CD4-positive, alpha-beta T cell (primary cell): ENCODE results near the gene OR1E2. TPM values are rescaled to one million over a fixed set of nuclear protein-coding genes. Genes with fewer than 3 reads are reported as not detected.

Experiments
- ATAC-seq: fragments of 200-7000 bp; cut with Tn5 transposase; one replicate; pipeline ENCODE4 v1.10.0; 2022; ENCODE audit warnings: mild to moderate bottlenecking; ENCODE audit not compliant: poor library complexity
- CTCF ChIA-PET: fragments of 350-600 bp; sonication (Branson Sonifier 250); formaldehyde crosslinking; loops from one replicate; lab custom pipeline; 2021; ENCODE audit warnings: antibody characterized with exemption, inconsistent platforms; lab: Charles Lee
- POLR2A ChIA-PET: fragments of 350-600 bp; sonication (Branson Sonifier 250); formaldehyde crosslinking; loops from one replicate; lab custom pipeline; 2021; ENCODE audit warnings: antibody characterized with exemption, inconsistent platforms; lab: Charles Lee
- DNase-seq, 14 experiments: peaks; one replicate each; pipeline ENCODE4 v3.0.0-alpha.2; 2013 to 2020; ENCODE audit warnings: mixed read lengths in 2 of 14
- H3K27ac ChIP-seq, 2 donors: one replicate each; pipeline versions ENCODE4 v1.5.1 to v1.7.0; 2013; ENCODE audit warnings: low read length in 2 of 2, low read depth in 1 of 2, mild to moderate bottlenecking in 1 of 2
- H3K27me3 ChIP-seq, 2 experiments: 1 replicate in 1 of 2; 2 replicates in 1 of 2; pipeline versions ENCODE4 v1.6.1 to v1.7.0; 2013; ENCODE audit warnings: low read length in 2 of 2, control low read depth in 1 of 2, mild to moderate bottlenecking in 1 of 2, moderate library complexity in 1 of 2; ENCODE audit not compliant: insufficient read depth in 2 of 2, control insufficient read depth in 1 of 2
- H3K36me3 ChIP-seq: one replicate; pipeline ENCODE4 v1.6.1; 2013; ENCODE audit warnings: low read length, control low read depth; ENCODE audit not compliant: insufficient read depth
- H3K4me1 ChIP-seq: one replicate; pipeline ENCODE4 v1.6.1; 2013; ENCODE audit warnings: low read length, control low read depth; ENCODE audit not compliant: insufficient read depth
- H3K4me3 ChIP-seq: one replicate; pipeline ENCODE4 v1.5.1; 2013; ENCODE audit warnings: mild to moderate bottlenecking, low read length, moderate library complexity
- H3K9me3 ChIP-seq, 2 experiments: 1 replicate in 1 of 2; 2 replicates in 1 of 2; pipeline versions ENCODE4 v1.6.1 to v1.7.0; 2013; ENCODE audit warnings: low read length in 2 of 2, mild to moderate bottlenecking in 2 of 2, control low read depth in 1 of 2, moderate library complexity in 1 of 2; ENCODE audit not compliant: control insufficient read depth in 1 of 2, insufficient read depth in 1 of 2
- H3K27ac Mint-ChIP-seq: one replicate; pipeline ENCODE4 v1.8.0; 2020; ENCODE audit warnings: mixed read lengths
- H3K27me3 Mint-ChIP-seq: one replicate; pipeline ENCODE4 v1.8.0; 2021; ENCODE audit warnings: mixed read lengths
- H3K36me3 Mint-ChIP-seq: one replicate; pipeline ENCODE4 v1.8.0; 2021; ENCODE audit warnings: low read depth, mixed read lengths
- H3K4me1 Mint-ChIP-seq: one replicate; pipeline ENCODE4 v1.8.0; 2021; ENCODE audit warnings: low read depth, mixed read lengths
- H3K4me3 Mint-ChIP-seq: one replicate; pipeline ENCODE4 v1.8.0; 2020; ENCODE audit warnings: mild to moderate bottlenecking, mixed read lengths
- H3K9me3 Mint-ChIP-seq: one replicate; pipeline ENCODE4 v1.8.0; 2020; ENCODE audit warnings: mixed read lengths
- intact Hi-C, 2 experiments: fragments of 100-400 bp; cut with DNase I in 1 of 2; cut with micrococcal nuclease in 1 of 2; formaldehyde crosslinking; loops; one replicate each; pipeline versions ENCODE4 v1.15.1 to v1.9.0; 2023 to 2025; cut with DNase I, micrococcal nuclease
- total RNA-seq, 174 experiments: library from RNA in 2 of 174; stranded (reverse) in 2 of 174; gene quantifications; one replicate each; pipeline ENCODE4 v1.2.3 and lab custom pipeline; 2021 to 2026
- TF ChIP-seq, protein P1 (sequence below): fragments of 200-600 bp; IDR thresholded peaks from one replicate; pipeline ENCODE4 v1.8.0; 2022; ENCODE audit warnings: antibody characterized with exemption, mild to moderate bottlenecking

OR1E2 gene
- total RNA-seq, 2 experiments from 2014 or later: not detected

DNA sequence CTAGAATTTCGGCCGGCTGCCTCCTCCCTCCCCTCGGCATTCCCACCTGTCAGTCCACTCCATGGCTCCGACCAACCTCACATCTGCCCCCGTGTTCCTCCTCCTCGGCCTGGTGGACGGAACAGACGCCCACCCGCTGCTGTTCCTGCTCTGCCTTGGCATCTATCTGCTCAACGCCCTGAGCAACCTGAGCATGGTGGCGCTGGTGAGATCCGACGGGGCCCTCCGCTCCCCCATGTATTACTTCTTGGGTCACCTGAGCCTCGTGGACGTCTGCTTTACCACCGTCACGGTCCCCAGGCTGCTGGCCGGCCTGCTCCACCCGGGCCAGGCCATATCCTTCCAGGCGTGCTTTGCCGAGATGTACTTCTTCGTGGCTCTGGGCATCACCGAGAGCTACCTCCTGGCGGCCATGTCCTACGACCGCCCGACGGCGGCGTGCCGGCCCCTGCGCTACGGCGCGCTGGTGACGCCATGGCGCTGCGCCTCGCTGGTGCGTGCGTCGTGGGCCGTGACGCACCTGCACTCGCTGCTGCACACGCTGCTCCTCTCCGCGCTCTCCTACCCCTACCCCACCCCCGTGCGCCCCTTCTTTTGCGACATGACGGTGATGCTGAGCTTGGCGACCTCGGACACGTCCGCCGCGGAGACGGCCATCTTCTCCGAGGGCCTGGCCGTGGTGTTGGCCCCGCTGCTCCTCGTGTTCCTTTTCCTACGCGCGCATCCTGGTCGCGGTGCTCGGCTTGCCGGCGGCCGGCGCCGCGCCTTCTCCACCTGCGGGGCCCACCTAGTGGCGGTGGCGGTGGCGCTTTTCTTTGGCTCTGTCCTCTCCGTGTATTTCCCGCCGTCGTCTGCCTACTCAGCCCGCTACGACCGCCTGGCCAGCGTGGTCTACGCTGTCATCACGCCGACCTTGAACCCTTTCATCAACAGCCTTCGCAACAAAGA lies 47.5 kb downstream of the OR1E2 start, which contains the start of gene OR3A2:
TSS of gene OR3A2 (minus strand) at position 440 of the 948 bp plus-strand sequence.
- ChIA-PET POLR2A (no interaction called here), CTCF (no interaction called here)
- peak within 1 kb of the TSS; percentile 83 for H3K4me3 Mint-ChIP-seq
- H3K36me3 Mint-ChIP-seq: no peaks in the 10 kb centered on the region
- H3K27me3 Mint-ChIP-seq: peaks cover 66% of the 10 kb centered on the region
- no peak within 1 kb of the TSS for H3K27ac ChIP-seq
- no peaks in the 10 kb centered on the region for H3K9me3 Mint-ChIP-seq
- peak in 8 of 14 experiments; percentile 6 to 73 (median 23) for DNase-seq
- H3K27me3 ChIP-seq: peaks cover 0 to 3% of the 10 kb centered on the region in 2 experiments
- ATAC-seq: peak; percentile 89
- peak within 1 kb of the TSS; percentile 48 for H3K4me3 ChIP-seq
- H3K27ac Mint-ChIP-seq: peak within 1 kb of the TSS; percentile 74
- peaks cover 6% of the 10 kb centered on the region for H3K4me1 Mint-ChIP-seq
- no peaks in the 10 kb centered on the region for H3K36me3 ChIP-seq
- H3K4me1 ChIP-seq: no peaks in the 10 kb centered on the region
- H3K9me3 ChIP-seq: peaks cover 0 to 10% of the 10 kb centered on the region in 2 experiments
- TF ChIP-seq, protein P1, sequence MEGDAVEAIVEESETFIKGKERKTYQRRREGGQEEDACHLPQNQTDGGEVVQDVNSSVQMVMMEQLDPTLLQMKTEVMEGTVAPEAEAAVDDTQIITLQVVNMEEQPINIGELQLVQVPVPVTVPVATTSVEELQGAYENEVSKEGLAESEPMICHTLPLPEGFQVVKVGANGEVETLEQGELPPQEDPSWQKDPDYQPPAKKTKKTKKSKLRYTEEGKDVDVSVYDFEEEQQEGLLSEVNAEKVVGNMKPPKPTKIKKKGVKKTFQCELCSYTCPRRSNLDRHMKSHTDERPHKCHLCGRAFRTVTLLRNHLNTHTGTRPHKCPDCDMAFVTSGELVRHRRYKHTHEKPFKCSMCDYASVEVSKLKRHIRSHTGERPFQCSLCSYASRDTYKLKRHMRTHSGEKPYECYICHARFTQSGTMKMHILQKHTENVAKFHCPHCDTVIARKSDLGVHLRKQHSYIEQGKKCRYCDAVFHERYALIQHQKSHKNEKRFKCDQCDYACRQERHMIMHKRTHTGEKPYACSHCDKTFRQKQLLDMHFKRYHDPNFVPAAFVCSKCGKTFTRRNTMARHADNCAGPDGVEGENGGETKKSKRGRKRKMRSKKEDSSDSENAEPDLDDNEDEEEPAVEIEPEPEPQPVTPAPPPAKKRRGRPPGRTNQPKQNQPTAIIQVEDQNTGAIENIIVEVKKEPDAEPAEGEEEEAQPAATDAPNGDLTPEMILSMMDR: no peak
- intact Hi-C loops: no loop called here

Other genes starting within 250 kb of the OR1E2 start
- gene OR1A2, start 236.3 kb downstream of the OR1E2 start, total RNA-seq: not detected
- not detected for gene OR1A1, start 226.2 kb downstream of the OR1E2 start, total RNA-seq
- gene OR3A1, start 135.5 kb downstream of the OR1E2 start, total RNA-seq: under 1 TPM; 0.22 to 0.41 TPM
- 1 to 10 TPM in 1 of 2 experiments, under 1 TPM in 1; 0.55 to 1.3 TPM for gene OR3A2, start 47.5 kb downstream of the OR1E2 start, total RNA-seq
- not detected for gene OR1E1, start 35.4 kb downstream of the OR1E2 start, total RNA-seq
- gene OR3A3, start 22.5 kb downstream of the OR1E2 start, total RNA-seq: not detected
- gene SPATA22, start 38.0 kb upstream of the OR1E2 start, total RNA-seq: under 1 TPM; 0.80 to 0.92 TPM
- not detected for gene ASPA, start 42.2 kb upstream of the OR1E2 start, total RNA-seq
- under 1 TPM; 0.25 to 0.56 TPM for gene TRPV3, start 124.0 kb upstream of the OR1E2 start, total RNA-seq
- 1 to 10 TPM; 2.3 to 2.8 TPM for gene TRPV1, start 175.6 kb upstream of the OR1E2 start, total RNA-seq
- gene SHPK, start 202.4 kb upstream of the OR1E2 start, total RNA-seq: 1 to 10 TPM; 3.4 TPM
- 1 to 10 TPM; 3.3 to 4.9 TPM for gene CTNS, start 202.9 kb upstream of the OR1E2 start, total RNA-seq
- 1 to 10 TPM; 6.0 to 6.6 TPM for gene TAX1BP3, start 234.7 kb upstream of the OR1E2 start, total RNA-seq
- gene EMC6, start 235.0 kb upstream of the OR1E2 start, total RNA-seq: 10 to 100 TPM; 28.8 to 29.6 TPM